GM18502 (cell line): ENCODE data around the gene MRPS31.

Experiments used
- ATAC-seq: cut with Tn5 transposase; IDR thresholded peaks from one replicate; pipeline ENCODE4 v1.9.1; 2021; ENCODE audit warnings: mild to moderate bottlenecking; ENCODE audit not compliant: unreplicated experiment, poor library complexity

MRPS31 gene

GRCh38 chr13:40679480-40679985 is 91.5 kb downstream of the MRPS31 start:
- ATAC-seq = no peak
